Measurements from ENCODE around the gene TAS2R40.
"Not testable (repeated sequence)": the region's sequence is repeated elsewhere in the genome, so short reads cannot be mapped to it uniquely, and the experiment has no call there.

TAS2R40 gene

GRCh38 chr7:143258831-143259230 is 37.0 kb downstream of the TAS2R40 start:
- H3K27ac ChIP-seq = no peak overlapping the region
- no peak for TF ChIP-seq ZFX (IDR thresholded peaks at IDR 0.05; ENCODE audit: borderline replicate concordance)
- no peak for TF ChIP-seq CTCF (IDR thresholded peaks at IDR 0.05)

GRCh38 chr7:143259765-143260164 is 37.9 kb downstream of the TAS2R40 start:
- TF ChIP-seq ZFX (IDR thresholded peaks at IDR 0.05; ENCODE audit: borderline replicate concordance) (no peak), CTCF (IDR thresholded peaks at IDR 0.05) (no peak)
- H3K27ac ChIP-seq = no peak overlapping the region

- TF ChIP-seq CTCF (IDR thresholded peaks at IDR 0.05) (no peak), ZFX (IDR thresholded peaks at IDR 0.05; ENCODE audit: borderline replicate concordance) (no peak)
These were observed 40.1 kb downstream of the TAS2R40 start for GRCh38 chr7:143261901-143262300.

GRCh38 chr7:143263266-143264195 is 41.7 kb downstream of the TAS2R40 start, which contains the start of gene GSTK1:
TSS of gene GSTK1 (plus strand) at chr7:143263441. CDS start at chr7:143263514, 73 bp downstream.
- H3K27ac ChIP-seq = peak within 1 kb of the TSS; percentile 63
- TF ChIP-seq CTCF (IDR thresholded peaks at IDR 0.05) (no peak; the same call in 1 of the 2 replicates), ZFX (IDR thresholded peaks at IDR 0.05; ENCODE audit: borderline replicate concordance) (no peak)

More at GRCh38 chr7:143261901-143262300, 40.1 kb downstream of the TAS2R40 start:
- no peak overlapping the region for H3K27ac ChIP-seq

DNA sequence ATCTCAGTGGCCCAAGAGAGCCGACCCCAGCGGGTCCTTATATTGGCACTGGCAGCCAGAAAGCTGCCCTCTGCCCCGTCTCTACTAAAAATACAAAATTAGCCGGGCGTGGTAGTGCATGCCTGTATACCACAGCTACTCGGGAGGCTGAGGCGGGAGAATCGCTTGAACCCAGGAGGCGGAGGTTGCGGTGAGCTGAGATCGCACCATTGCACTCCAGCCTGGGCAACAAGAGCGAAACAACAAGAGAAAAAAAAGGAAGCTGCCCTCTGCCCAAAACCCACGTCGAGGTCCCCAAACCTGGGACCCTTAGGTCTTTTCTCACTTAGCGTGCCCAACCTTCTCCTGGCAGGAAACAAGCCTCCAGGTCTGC is 42.3 kb downstream of the TAS2R40 start:
- not testable (repeated sequence) for H3K27ac ChIP-seq

- TF ChIP-seq ZFX (IDR thresholded peaks at IDR 0.05; ENCODE audit: borderline replicate concordance) = no peak
- TF ChIP-seq CTCF (IDR thresholded peaks at IDR 0.05) = no peak
- no peak overlapping the region for H3K27ac ChIP-seq
These were observed 43.3 kb downstream of the TAS2R40 start for GRCh38 chr7:143265017-143265693.

GRCh38 chr7:143269251-143269650 is 47.4 kb downstream of the TAS2R40 start:
- H3K27ac ChIP-seq = no peak overlapping the region
- TF ChIP-seq ZFX (IDR thresholded peaks at IDR 0.05; ENCODE audit: borderline replicate concordance) (no peak), CTCF (IDR thresholded peaks at IDR 0.05) (no peak)

Data from 22Rv1 (cell line).